HL-60 (cell line): ENCODE data around the gene S100P.

Source experiments
- CTCF ChIP-seq: IDR thresholded peaks from one replicate; pipeline ENCODE4 v1.5.1; 2011; ENCODE audit warnings: low read length, control low read depth, inconsistent platforms; ENCODE audit not compliant: insufficient read depth
- POLR2AphosphoS5 ChIP-seq: IDR thresholded peaks from 2 replicates; pipeline ENCODE4 v1.6.1; 2012; ENCODE audit warnings: low read depth
- REST ChIP-seq: IDR thresholded peaks from 2 replicates; pipeline ENCODE4 v1.6.1; 2012; ENCODE audit warnings: low read depth; ENCODE audit not compliant: insufficient replicate concordance

DNA sequence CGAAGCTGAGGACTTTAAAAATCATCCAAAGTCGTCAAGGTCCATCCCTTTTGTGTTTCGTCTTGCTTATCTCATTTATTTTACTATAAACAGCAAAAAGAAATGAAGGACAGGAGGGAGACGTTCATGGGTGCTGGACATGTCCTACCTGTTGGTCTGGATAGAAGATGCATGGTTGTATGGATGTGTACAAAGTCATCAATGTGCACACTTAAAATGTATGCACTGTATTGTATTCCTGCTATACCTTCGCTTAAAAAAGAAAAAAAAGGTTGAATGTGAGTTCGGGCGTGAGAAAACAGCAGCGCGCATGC is 22.0 kb downstream of the S100P start:
- TF ChIP-seq CTCF (no peak), REST (no peak), POLR2AphosphoS5 (no peak)
